Putamen (tissue), 1 donor: Measurements from ENCODE around the gene BFSP2.
"Not testable (repeated sequence)": the region's sequence is repeated elsewhere in the genome, so short reads cannot be mapped to it uniquely, and the experiment has no call there.

ENCODE experiments used
- DNase-seq: peaks from one replicate; pipeline ENCODE4 v3.0.0-alpha.2; 2016; ENCODE audit warnings: low spot score

Gene BFSP2

DNA sequence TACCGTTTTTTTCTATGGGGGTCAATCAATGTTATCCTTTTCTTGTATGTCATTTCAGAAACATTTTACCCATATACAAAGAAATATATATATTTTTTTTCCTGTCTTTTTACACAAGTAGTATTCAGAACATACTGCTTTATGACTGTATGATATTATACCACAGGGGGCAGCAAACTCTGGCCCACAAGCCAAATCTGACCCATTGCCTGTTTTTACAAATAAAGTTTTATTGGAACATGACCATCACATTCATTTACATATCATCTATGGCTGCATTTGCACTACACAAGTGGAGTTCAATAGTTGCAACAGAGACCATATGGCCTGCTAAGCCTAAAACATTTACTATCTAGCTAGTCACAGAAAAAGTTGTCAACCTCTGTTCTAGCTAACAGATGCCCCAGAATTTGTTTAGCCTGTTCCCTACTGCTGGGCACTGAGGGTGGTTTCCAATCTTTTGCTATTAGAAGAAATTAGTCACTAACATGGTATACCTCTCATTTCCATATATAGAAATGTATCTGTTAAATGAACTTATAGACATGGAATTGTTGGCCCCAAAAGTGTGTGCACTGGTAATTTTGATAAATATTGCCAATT, 57.7 kb downstream of the BFSP2 start:
- DNase-seq, result no peak

GRCh38 chr3:133459400-133459799, 59.5 kb downstream of the BFSP2 start:
- DNase-seq, result no peak

GRCh38 chr3:133460809-133461208, 61.0 kb downstream of the BFSP2 start:
- DNase-seq, result no peak

DNA sequence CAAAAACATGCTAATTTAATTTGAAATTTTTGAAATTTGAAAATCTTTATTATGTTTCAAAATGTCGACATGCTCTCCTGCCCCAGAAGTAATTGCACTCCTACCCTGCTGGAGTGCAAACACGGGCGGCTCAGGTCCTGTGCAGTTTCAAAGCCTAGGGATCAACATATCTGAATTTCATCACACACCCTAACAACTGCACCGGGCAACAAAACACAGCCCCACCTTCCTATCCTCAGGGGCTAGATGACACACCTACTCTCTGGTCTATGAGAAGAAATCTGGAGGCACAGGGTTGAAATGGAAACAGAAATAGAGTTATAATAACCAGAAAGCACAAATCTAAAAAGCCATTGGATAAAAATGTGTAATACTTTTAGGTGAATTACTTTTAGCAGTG, 61.4 kb downstream of the BFSP2 start:
- no peak for DNase-seq

DNA sequence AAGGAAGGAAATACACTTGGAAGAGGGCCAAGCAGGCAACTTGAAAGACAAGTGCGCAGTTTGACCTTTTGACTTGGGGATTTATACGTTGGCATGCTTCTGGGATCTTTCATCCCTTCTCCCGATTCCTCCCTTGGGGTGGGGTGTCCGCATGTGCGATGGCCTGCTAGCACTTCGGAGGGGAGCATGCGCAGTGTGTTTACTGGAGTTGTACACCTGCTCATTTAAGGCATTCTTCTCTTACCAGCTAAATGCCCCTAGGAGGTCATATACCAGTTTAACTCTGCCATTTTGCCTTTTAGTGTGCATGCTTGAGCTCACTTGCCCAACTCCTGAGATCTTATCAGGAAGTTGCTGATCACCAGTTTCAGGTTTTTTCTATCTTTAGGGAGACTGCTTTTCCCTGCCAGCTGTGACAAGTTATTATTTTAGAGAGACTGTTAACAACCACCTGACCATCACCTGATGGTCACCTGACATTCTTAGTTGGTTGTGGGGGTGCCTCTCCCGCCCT, 63.5 kb downstream of the BFSP2 start:
- no peak for DNase-seq

GRCh38 chr3:133464573-133464972, 64.7 kb downstream of the BFSP2 start:
- DNase-seq, result no peak

- DNase-seq, result no peak
Observed at GRCh38 chr3:133466531-133467386, 66.9 kb downstream of the BFSP2 start.

GRCh38 chr3:133467780-133468179, 67.9 kb downstream of the BFSP2 start:
- DNase-seq, result no peak

- DNase-seq, result no peak
Observed at GRCh38 chr3:133468251-133468721, 68.4 kb downstream of the BFSP2 start.

GRCh38 chr3:133469140-133469731, 69.4 kb downstream of the BFSP2 start:
- no peak for DNase-seq

GRCh38 chr3:133472242-133472641, 72.4 kb downstream of the BFSP2 start:
- no peak for DNase-seq

GRCh38 chr3:133472889-133473288, 73.0 kb downstream of the BFSP2 start:
- DNase-seq, result no peak

DNA sequence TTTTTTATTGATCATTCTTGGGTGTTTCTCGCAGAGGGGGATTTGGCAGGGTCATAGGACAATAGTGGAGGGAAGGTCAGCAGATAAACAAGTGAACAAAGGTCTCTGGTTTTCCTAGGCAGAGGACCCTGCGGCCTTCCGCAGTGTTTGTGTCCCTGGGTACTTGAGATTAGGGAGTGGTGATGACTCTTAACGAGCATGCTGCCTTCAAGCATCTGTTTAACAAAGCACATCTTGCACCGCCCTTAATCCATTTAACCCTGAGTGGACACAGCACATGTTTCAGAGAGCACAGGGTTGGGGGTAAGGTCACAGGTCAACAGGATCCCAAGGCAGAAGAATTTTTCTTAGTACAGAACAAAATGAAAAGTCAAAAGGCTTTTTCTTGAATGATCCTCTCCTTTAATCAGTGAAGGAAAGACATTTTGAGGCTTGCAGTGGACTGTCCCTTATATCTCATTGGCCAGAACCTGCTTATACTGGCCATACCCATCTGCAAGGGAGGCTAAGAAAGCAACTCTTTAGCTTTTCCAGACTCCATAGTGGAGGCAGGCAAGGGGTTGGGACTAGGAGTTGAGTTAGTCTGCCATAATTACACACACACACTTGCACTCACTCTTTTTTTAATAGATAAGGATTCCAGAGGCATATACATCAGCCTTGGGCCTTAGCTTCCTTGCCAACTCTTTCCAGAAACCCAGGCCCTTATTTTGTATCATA, 73.8 kb downstream of the BFSP2 start:
- DNase-seq, result not testable (repeated sequence)

DNA sequence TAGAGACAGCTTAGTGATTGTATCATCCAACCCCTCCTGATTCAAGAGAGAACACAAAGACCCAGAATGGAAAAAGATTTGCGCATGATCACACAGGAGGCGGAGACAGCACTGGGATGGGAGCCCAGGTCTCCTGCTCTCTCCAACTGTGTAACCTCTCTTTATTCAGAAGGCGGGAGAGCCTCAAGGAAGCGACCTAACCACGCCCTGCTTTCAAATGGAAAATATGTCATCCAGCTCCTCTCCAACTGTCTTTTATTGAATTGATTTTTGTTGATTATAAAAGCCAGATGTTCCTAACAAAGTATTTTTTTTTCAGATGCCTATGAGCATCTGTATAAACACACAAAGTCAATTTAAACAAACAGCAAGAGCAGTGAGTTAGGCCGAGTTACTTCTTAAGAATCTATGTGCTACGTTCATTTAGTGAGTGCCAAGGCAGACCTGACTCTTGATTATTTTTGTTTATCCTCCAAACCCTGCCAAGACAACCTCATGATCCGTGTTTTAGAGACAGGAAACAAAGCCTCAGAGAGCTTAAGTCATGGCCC, 74.5 kb downstream of the BFSP2 start:
- no peak for DNase-seq

- DNase-seq, result no peak
Observed at GRCh38 chr3:133474817-133475216, 75.0 kb downstream of the BFSP2 start.

- DNase-seq, result no peak
Observed at GRCh38 chr3:133475245-133476010, 75.6 kb downstream of the BFSP2 start.

GRCh38 chr3:133476971-133477375, 77.1 kb downstream of the BFSP2 start:
- DNase-seq, result no peak

DNA sequence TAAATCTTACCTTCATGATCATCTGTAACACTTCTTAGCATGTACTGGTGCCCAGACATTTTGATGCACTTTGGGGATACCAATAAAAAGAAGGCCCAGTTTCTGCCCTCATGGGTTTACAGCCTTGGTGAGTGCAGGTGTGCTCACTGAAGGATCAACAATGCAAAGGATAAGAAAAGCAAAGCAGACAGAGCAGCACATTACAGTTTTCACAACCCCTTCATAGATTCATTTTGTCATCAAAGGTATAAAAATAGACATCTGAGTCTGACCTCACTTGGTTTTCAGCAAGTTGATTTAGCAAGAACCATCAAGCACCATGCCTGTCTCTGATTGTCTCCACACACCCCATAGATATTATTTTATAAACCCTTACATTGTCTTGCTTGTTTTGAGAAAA, 77.6 kb downstream of the BFSP2 start:
- no peak for DNase-seq

DNA sequence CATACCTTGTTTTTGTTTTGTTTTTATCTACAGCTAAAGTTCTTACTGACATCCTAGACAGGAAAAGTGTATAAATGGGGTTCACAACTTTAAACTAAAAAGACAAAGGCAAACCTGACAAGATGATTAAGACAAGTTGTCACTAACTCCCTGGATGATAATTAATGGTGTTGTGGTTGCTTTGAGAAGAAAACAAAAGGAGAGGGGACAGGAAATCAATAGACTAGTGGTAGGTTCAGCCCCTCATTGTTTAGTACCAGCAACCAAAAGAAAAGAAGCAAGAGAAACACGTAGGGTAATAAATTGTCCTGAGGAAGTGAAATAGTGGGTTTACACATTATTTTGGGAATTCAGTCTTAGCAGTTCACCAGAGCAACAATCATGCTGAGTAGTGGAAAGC, 78.8 kb downstream of the BFSP2 start:
- DNase-seq, result no peak

GRCh38 chr3:133479401-133479800, 79.5 kb downstream of the BFSP2 start:
- no peak for DNase-seq
